Measurements from ENCODE around the gene TANK.
"Not testable (repeated sequence)": the region's sequence is repeated elsewhere in the genome, so short reads cannot be mapped to it uniquely, and the experiment has no call there.

The TANK gene, protein sequence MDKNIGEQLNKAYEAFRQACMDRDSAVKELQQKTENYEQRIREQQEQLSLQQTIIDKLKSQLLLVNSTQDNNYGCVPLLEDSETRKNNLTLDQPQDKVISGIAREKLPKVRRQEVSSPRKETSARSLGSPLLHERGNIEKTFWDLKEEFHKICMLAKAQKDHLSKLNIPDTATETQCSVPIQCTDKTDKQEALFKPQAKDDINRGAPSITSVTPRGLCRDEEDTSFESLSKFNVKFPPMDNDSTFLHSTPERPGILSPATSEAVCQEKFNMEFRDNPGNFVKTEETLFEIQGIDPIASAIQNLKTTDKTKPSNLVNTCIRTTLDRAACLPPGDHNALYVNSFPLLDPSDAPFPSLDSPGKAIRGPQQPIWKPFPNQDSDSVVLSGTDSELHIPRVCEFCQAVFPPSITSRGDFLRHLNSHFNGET

DNA sequence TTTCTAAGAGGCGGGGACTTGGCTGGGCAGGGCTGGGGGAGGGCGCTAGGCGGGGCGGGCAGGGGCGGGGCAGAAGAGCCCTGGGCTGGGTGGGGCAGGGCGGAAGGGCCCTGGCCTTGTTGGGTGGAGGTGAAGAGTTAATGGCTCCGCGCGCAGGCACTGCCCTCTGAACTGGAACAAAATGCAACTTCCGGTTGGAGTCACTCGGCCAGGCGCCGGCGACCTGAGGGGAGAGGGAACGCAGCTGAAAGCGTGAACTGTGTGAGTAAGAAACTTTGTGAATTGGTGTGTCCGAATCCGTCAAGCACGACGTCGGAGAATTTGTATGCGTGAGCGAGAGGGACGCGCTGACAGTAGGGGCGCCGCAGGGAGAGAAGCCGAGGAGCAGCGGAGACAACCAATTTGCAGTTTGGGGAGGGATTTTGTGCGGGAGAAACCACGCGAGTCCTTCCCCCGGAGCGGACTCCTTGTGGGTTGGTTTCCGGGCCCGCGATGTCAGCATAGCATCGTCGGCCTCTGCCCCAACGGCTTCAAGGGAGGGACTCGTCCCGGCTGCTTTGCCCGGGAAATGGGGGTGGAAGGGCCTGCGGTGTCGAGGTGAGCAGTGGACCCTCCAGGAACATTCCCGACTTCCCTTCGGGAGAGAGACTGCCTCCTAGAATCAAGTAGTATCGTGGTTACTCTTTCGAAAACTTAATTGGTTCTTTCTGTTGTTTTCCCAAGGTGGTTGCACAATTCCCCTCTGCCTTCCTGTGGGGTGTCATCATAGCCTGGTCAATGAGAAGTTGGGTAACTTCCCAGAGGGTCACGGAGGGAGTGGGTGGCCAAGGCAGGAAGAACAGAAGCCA, at the start of gene TANK:
TANK (plus strand) TSS at position 203 of the 848 bp plus-strand sequence. CDS start 19,235 bp downstream, outside the sequence.
- DNase-seq, result peak; percentile 91

DNA sequence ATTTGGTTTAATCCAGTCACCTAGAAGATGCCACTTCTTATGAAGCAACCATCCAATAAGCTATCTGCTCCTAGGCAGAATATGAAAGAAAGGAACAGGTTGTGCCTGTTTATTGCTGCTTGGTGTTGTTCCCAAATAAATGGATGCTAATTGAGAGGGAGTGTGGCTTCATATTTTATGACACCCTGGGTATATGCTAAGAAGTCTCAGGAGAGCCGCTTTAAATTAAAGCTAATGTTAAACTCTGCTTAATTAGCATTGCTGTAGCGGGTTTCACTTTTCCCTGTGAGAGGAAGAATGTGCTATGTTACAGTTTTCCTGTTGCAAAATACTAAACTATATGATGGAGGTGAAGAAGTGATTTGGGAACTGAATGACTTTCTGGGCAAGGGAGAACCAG, 48.7 kb upstream of the TANK start:
- no peak for DNase-seq

GRCh38 chr2:161112908-161113307, 47.3 kb upstream of the TANK start:
- DNase-seq, result no peak

- DNase-seq, result no peak
These were observed 46.3 kb upstream of the TANK start for GRCh38 chr2:161113693-161114575.

GRCh38 chr2:161115205-161115604, 45.0 kb upstream of the TANK start:
- DNase-seq, result no peak

GRCh38 chr2:161115605-161116380, 44.4 kb upstream of the TANK start:
- DNase-seq, result no peak

DNA sequence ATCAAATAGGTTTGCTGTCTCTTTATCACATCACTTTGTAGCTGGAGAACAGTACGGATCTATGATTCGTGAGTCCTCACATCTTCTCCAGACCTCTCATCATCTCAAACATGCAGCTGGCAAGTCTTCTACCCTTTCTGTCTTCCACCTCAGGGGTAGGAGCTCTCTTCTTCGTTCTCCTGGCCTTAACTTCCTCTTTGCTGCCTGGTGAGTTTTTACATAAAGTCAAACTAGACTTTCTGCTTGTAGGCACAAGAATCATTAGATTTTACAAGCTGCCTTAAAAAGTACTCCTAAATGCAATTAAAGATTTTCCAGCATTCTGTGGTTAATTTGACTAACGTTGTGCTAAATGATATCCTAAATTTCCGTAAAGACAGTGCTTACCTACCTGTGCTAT, 43.7 kb upstream of the TANK start:
- DNase-seq, result no peak

DNA sequence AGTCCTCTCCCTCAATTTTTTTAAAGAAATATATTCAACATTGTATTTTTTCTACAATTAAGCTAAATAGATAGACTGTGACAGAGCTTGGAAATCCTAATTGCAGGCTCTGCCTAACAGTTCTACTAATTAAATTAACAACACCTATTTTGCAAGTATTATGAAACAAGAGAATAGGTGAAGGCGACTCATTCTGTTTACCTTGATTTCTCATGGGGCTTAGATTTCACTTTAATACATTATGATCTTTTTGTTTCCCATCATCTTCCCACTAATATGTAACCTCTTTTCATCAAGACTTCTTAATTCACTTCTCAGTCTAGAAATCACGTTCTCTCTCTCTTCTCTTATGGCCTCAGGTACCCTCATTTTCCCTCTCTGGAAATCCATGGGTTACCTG, 42.7 kb upstream of the TANK start:
- DNase-seq, result no peak

DNA sequence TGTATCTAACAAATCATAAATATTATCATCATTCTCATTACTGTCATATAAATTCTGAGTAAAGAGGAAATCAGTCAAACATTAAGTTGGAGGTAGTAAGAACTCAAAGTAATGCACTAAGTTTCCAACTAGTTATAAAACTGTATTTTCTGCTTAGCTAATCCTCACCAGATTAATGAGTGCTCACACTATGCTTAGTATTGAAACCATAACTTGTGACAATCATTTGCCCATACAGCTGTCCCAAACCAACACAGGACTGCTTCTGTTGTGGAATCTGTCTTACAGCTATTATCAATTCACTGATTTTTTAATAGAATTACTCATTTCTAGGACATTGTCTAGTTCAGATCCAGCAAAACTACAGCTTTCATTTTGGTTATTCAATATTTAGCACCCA, 41.5 kb upstream of the TANK start:
- no peak for DNase-seq

DNA sequence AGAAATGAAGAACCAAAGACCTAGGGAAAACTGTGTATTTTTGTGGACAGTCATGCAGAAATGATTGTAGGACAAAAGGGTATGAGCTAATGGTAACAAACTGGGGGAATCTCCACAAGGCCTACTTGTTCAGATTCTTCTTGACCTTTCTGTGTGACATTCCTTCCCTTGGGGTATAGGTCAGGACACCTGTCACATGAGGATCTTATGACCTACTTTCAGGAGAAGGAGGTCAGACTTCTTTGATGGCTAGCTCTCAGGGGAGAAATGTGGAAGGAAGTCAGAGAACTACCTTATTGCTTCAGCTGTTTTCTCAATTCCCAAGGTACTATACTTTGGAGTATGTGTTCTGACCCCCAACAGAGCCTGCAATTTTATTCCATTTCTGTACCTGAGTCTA, 40.7 kb upstream of the TANK start:
- no peak for DNase-seq

DNA sequence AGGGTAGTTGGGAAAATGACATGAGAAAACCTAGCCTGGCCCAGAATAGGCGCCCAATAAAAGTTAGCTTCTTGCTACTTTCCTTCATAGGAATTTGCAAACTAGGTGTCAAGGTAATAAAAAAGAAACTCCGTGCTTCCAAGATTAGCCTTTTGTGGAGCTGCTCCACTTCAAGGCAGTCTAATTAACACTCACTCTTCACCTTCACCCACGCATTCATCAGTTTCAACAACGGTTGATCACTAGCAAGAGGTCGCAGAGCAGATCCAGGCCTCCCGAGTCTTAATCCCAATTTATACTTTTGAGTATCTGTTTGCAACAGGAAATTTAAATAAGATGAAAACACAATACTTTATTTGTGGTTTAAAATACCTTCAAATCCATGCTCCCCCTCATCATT, 39.5 kb upstream of the TANK start:
- no peak for DNase-seq

- DNase-seq, result no peak
These were observed 38.6 kb upstream of the TANK start for GRCh38 chr2:161121622-161122021.

- DNase-seq, result no peak
These were observed 37.3 kb upstream of the TANK start for GRCh38 chr2:161122772-161123530.

GRCh38 chr2:161123531-161124030, 36.6 kb upstream of the TANK start:
- no peak for DNase-seq

DNA sequence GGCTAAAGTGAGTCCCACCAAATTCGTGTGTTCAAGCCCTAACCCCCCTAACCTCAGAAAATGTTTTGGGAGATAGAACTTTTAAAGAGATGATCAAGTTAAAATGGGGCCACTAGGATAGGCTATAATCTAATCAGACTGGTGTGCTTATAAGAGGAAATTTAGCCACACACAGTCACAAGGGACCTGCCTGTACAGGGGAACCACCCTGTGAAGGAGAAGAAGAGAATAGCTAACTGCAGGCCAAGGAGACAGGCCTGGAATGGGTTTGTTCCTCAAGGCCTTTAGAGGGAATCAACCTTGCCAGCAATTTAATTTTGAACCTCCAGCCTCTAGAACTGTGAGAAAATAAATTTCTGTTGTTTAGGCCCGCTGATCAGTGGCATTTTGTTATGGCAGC, 36.0 kb upstream of the TANK start:
- no peak for DNase-seq

- no peak for DNase-seq
These were observed 31.3 kb upstream of the TANK start for GRCh38 chr2:161128885-161129284.

DNA sequence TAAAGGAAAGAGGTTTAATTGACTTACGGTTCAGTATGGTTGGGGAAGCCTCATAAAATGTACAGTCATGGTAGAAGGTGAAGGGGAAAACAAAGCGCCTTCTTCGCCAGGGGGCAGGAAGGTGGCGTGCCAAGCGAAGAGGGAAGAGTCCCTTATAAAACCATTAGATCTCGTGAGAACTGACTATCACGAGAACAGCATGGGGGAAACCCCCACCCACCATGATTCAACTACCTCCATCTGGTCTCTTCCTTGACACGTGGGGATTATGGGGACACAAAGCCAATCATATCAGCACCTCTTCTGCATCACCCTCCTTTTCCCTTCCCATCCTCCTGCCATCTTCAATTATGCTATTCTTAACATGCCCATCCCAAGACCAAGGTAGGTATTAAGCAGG, 29.9 kb upstream of the TANK start:
- no peak for DNase-seq

- no peak for DNase-seq
These were observed 29.1 kb upstream of the TANK start for GRCh38 chr2:161131074-161131680.

GRCh38 chr2:161131804-161132203, 28.4 kb upstream of the TANK start:
- DNase-seq, result no peak

- not testable (repeated sequence) for DNase-seq
These were observed 27.8 kb upstream of the TANK start for GRCh38 chr2:161132384-161132783.

DNA sequence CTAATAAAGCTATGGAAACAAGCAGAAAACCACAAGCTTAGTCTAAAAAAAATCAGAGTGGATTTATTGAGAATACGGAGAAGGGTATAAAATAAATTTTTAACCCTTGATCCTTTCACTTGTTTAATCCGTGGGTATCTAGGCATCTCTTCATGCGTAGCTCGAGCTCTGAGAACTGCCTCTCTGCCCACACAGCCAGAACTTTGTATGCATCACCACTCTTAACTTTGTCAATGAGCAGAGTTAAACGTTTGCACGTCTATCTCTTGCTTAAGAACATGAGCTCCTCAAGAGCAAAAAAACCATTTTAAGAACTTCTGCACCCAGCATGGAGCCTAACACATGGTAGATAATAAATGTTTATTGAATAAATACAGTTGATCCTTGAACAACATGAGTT, 26.9 kb upstream of the TANK start:
- no peak for DNase-seq

Measured in left hindlimb (tissue), 1 donor.